Transverse colon (tissue), 4 donors: ENCODE data around the gene PNPLA1. TPM values are rescaled to one million over a fixed set of nuclear protein-coding genes. Genes with fewer than 3 reads are reported as not detected.

Experiments
- DNase-seq: peaks from one replicate; pipeline ENCODE4 v3.0.0-alpha.2; 2019
- H3K27ac ChIP-seq, 4 donors: fragments of 200-600 bp; sonication (generic); 2 replicates each; pipeline ENCODE4 v1.5.1; 2016 to 2018; ENCODE audit warnings: inconsistent platforms in 4 of 4
- H3K27me3 ChIP-seq: fragments of 200-600 bp; sonication (generic); 2 replicates; pipeline ENCODE4 v1.5.1; 2017; ENCODE audit warnings: inconsistent platforms
- H3K36me3 ChIP-seq, 4 donors: fragments of 200-600 bp; sonication (generic); 2 replicates each; pipeline ENCODE4 v1.5.1; 2017 to 2019; ENCODE audit warnings: inconsistent platforms in 4 of 4
- H3K4me1 ChIP-seq, 4 donors: fragments of 200-600 bp; sonication (generic); 2 replicates each; pipeline ENCODE4 v1.5.1; 2017 to 2020; ENCODE audit warnings: inconsistent platforms in 4 of 4
- H3K4me3 ChIP-seq, 4 donors: fragments of 200-600 bp; sonication (generic); 1 replicate in 1 of 4; 2 replicates in 3 of 4; pipeline versions ENCODE4 v1.5.1 to v1.6.1; 2017 to 2019; ENCODE audit warnings: inconsistent platforms in 4 of 4
- H3K9me3 ChIP-seq, 2 donors: fragments of 200-600 bp; sonication (generic); 2 replicates each; pipeline ENCODE4 v1.5.1; 2017 to 2019; ENCODE audit warnings: inconsistent platforms in 2 of 2
- CTCF ChIP-seq, 5 experiments: fragments of 200-600 bp in 3 of 5; fragments of 450-650 bp in 2 of 5; sonication (generic) in 3 of 5; IDR thresholded peaks; 1 replicate in 2 of 5; 2 replicates in 3 of 5; pipeline ENCODE4 v1.5.1; 2016 to 2017; ENCODE audit warnings: antibody characterized with exemption in 5 of 5, inconsistent platforms in 3 of 5, mild to moderate bottlenecking in 2 of 5, moderate library complexity in 1 of 5
- EP300 ChIP-seq: sonication (generic); formaldehyde crosslinking; IDR thresholded peaks from one replicate; pipeline ENCODE4 v1.6.1; 2017; ENCODE audit warnings: antibody characterized with exemption, low read depth
- POLR2A ChIP-seq: fragments of 450-650 bp; IDR thresholded peaks from one replicate; pipeline ENCODE4 v1.6.1; 2016; ENCODE audit warnings: antibody characterized with exemption, mild to moderate bottlenecking, moderate library complexity
- POLR2AphosphoS5 ChIP-seq, 3 donors: sonication (generic); formaldehyde crosslinking; IDR thresholded peaks; one replicate each; pipeline ENCODE4 v1.6.1; 2016; ENCODE audit warnings: antibody characterized with exemption in 3 of 3
- WGBS, 2 donors: methylation state at CpG; one replicate each; pipeline ENCODE4 v1.1.5; 2018; ENCODE audit warnings: low coverage in 1 of 2; 5-methylcytosine and 5-hydroxymethylcytosine counted together
- in situ Hi-C, 4 donors: fragments of 200-750 bp; cut with MboI; loops; one replicate each; pipeline versions ENCODE4 v1.15.0 to v1.15.1; 2017; ENCODE audit warnings: low sequenced_read_pairs in 3 of 4, low pct_ligation_motif_present in 1 of 4, low pct_unique_long_range_greater_than_20kb in 1 of 4
- intact Hi-C: fragments of 100-400 bp; cut with DNase I; formaldehyde crosslinking; loops from one replicate; pipeline ENCODE4 v1.15.1; 2023; ENCODE audit warnings: low total_unique reads
- total RNA-seq, 4 donors: library from RNA; depleted of rRNA; stranded (reverse); fragments of >200 nt; gene quantifications; one replicate each; pipeline ENCODE4 v1.1.0, GENCODE V29; 2016

PNPLA1 gene
- total RNA-seq, 4 donors from 2014 or later = 0.79 to 1.1 TPM; not detected in 2

GRCh38 chr6:36347621-36348020 lies 77.8 kb downstream of the PNPLA1 start:
- DNase-seq = no peak
- no peak for TF ChIP-seq EP300
- no peak for TF ChIP-seq CTCF (IDR thresholded peaks at IDR 0.05)
- TF ChIP-seq POLR2A = no peak
- no peak for TF ChIP-seq POLR2AphosphoS5 (IDR thresholded peaks at IDR 0.05)
- H3K27ac ChIP-seq = no peak overlapping the region
- in situ Hi-C loops = no loop called here
- no peak overlapping the region for H3K4me3 ChIP-seq
- no peaks in the 10 kb centered on the region for H3K9me3 ChIP-seq
- H3K4me1 ChIP-seq = no peaks in the 10 kb centered on the region
- WGBS, 2 donors = 86 to 100% methylated on average over 1 to 4 of the region's 4 CpGs
- intact Hi-C loops = loop anchor here (5.0 kb wide), 1 partner anchor 35 kb away; no protein-coding TSS in a partner anchor
- no peaks in the 10 kb centered on the region for H3K36me3 ChIP-seq
- H3K27me3 ChIP-seq = no peaks in the 10 kb centered on the region

- no peak overlapping the region for H3K27ac ChIP-seq
Observed at GRCh38 chr6:36349240-36349639, 79.4 kb downstream of the PNPLA1 start.

GRCh38 chr6:36350082-36350481 lies 80.2 kb downstream of the PNPLA1 start:
- Histone ChIP-seq H3K27me3 (no peaks in the 10 kb centered on the region), H3K4me3 (no peak overlapping the region), H3K9me3 (no peaks in the 10 kb centered on the region), H3K36me3 (no peaks in the 10 kb centered on the region), H3K4me1 (no peaks in the 10 kb centered on the region), H3K27ac (no peak overlapping the region)
- no peak for DNase-seq
- intact Hi-C loops (no loop called here), in situ Hi-C loops (loop anchor here in 3 of 4 donors (10.0 to 25.0 kb wide), 3 partner anchors 238 to 338 kb away; partner anchors contain the start of genes SLC26A8 (in 3 of the 3) and MAPK14 (in 1 of the 3))
- WGBS, 2 donors = 86% methylated on average over 4 of the region's 4 CpGs; no CpG with 5 or more reads in 1 of the 2 donors
- TF ChIP-seq CTCF (IDR thresholded peaks at IDR 0.05) (no peak), POLR2A (no peak), EP300 (no peak), POLR2AphosphoS5 (IDR thresholded peaks at IDR 0.05) (no peak)

More at GRCh38 chr6:36349240-36349639, 79.4 kb downstream of the PNPLA1 start:
- WGBS, 2 donors = 49 to 50% methylated on average over 3 to 6 of the region's 6 CpGs
- intact Hi-C loops (loop anchor here (5.0 kb wide), 1 partner anchor 37 kb away; no protein-coding TSS in a partner anchor), in situ Hi-C loops (no loop called here)
- H3K4me3 ChIP-seq = no peak overlapping the region
- peak; percentile 75 for DNase-seq
- H3K36me3 ChIP-seq = no peaks in the 10 kb centered on the region
- H3K4me1 ChIP-seq = no peaks in the 10 kb centered on the region
- H3K9me3 ChIP-seq = no peaks in the 10 kb centered on the region
- TF ChIP-seq POLR2A (no peak), EP300 (no peak), CTCF (IDR thresholded peaks at IDR 0.05) (no peak), POLR2AphosphoS5 (IDR thresholded peaks at IDR 0.05) (no peak)
- no peaks in the 10 kb centered on the region for H3K27me3 ChIP-seq

GRCh38 chr6:36350681-36351571 lies 81.1 kb downstream of the PNPLA1 start:
- Histone ChIP-seq H3K36me3 (no peaks in the 10 kb centered on the region), H3K27ac (no peak overlapping the region), H3K4me1 (no peaks in the 10 kb centered on the region), H3K27me3 (no peaks in the 10 kb centered on the region), H3K4me3 (no peak overlapping the region), H3K9me3 (no peaks in the 10 kb centered on the region)
- no peak for DNase-seq
- TF ChIP-seq CTCF (IDR thresholded peaks at IDR 0.05) = no peak
- TF ChIP-seq POLR2A = no peak
- no peak for TF ChIP-seq EP300
- TF ChIP-seq POLR2AphosphoS5 (IDR thresholded peaks at IDR 0.05) = no peak
- WGBS, 2 donors = 62 to 80% methylated on average over 3 to 15 of the region's 15 CpGs
- intact Hi-C loops (no loop called here), in situ Hi-C loops (loop anchor here in 3 of 4 donors (10.0 to 25.0 kb wide), 3 partner anchors 239 to 339 kb away; partner anchors contain the start of genes SLC26A8 (in 3 of the 3) and MAPK14 (in 1 of the 3))
